ENCODE data around the gene RPTOR. TPM values are rescaled to one million over a fixed set of nuclear protein-coding genes. Genes with fewer than 3 reads are reported as not detected.

The RPTOR gene
- total RNA-seq, 4 donors from 2014 or later = 47.6 to 56.9 (median 55.4) TPM

- intact Hi-C loops (cut with DNase I; ENCODE audit: low total_unique reads) (no loop called here), in situ Hi-C loops (cut with MboI; ENCODE audit: low sequenced_read_pairs in 4 of 4) (no loop called here)
- Histone ChIP-seq H3K9me3 (no peaks in the 10 kb centered on the region), H3K4me1 (peaks cover 0 to 3% of the 10 kb centered on the region in 2 donors), H3K27ac (no peak overlapping the region), H3K27me3 (peaks cover 9 to 10% (median 9%) of the 10 kb centered on the region in 3 donors), H3K4me3 (no peak overlapping the region), H3K36me3 (no peaks in the 10 kb centered on the region)
- DNase-seq (no peak), ATAC-seq (no peak)
- TF ChIP-seq CTCF (IDR thresholded peaks at IDR 0.05 in 4 of 5, conservative IDR thresholded peaks at IDR 0.05 in 1 of 5) (no peak), POLR2A (IDR thresholded peaks at IDR 0.05) (no peak)
These were observed 45.7 kb upstream of the RPTOR start for GRCh38 chr17:80498920-80499410.

GRCh38 chr17:80499560-80499959 is 45.1 kb upstream of the RPTOR start:
- intact Hi-C loops (cut with DNase I; ENCODE audit: low total_unique reads) (no loop called here), in situ Hi-C loops (cut with MboI; ENCODE audit: low sequenced_read_pairs in 4 of 4) (no loop called here)
- H3K36me3 ChIP-seq = no peaks in the 10 kb centered on the region
- ATAC-seq (no peak), DNase-seq (no peak)
- H3K4me3 ChIP-seq = no peak overlapping the region
- TF ChIP-seq POLR2A (IDR thresholded peaks at IDR 0.05) (no peak), CTCF (IDR thresholded peaks at IDR 0.05 in 4 of 5, conservative IDR thresholded peaks at IDR 0.05 in 1 of 5) (no peak)
- peaks cover 0 to 3% of the 10 kb centered on the region in 2 donors for H3K4me1 ChIP-seq
- H3K27me3 ChIP-seq = peaks cover 3 to 6% (median 5%) of the 10 kb centered on the region in 3 donors
- no peak overlapping the region for H3K27ac ChIP-seq
- H3K9me3 ChIP-seq = no peaks in the 10 kb centered on the region

DNA sequence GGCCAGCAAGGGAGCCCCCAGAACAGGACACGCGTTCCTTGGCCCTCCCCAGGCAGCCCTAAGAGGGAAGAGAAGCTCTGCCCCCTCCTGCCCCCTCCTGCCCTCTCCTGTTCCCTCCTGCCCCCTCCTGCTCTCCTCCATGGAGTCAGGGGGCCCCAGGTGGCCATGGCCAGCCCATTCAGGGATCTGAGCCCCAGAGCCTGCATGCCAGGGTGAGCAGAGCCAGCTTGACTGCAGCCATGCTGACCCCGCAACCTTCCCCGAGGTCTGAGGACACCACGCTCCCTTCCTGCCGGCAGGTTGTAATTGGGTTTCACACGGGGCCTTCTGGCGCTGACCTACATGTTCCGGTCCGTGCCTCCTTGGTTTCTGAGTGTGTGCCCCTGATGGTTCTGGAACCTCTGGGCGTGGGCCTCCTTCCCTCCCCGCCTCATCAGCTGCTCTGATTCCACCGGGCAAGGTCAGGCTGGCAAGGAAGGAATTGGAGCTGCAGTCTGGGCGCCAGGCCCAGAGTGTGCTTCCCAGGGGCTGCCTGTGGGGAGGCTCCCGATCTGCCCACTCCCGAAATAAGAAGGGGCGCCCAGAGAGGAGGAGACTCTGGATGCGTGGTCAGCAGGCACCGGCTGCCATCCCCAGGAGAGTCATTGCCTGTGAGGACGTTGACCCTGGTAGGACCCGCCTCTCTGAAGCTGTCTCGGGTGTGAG is 44.5 kb upstream of the RPTOR start:
- Histone ChIP-seq H3K4me1 (peaks cover 0 to 3% of the 10 kb centered on the region in 2 donors), H3K36me3 (no peaks in the 10 kb centered on the region), H3K9me3 (no peaks in the 10 kb centered on the region), H3K27ac (no peak overlapping the region), H3K4me3 (no peak overlapping the region), H3K27me3 (peaks cover 0 to 6% (median 0%) of the 10 kb centered on the region in 3 donors)
- ATAC-seq = peak in 1 of 2 donors; percentile 57
- DNase-seq = peak in 1 of 2 donors; percentile 21
- TF ChIP-seq POLR2A (IDR thresholded peaks at IDR 0.05) = no peak
- no peak for TF ChIP-seq CTCF (IDR thresholded peaks at IDR 0.05 in 4 of 5, conservative IDR thresholded peaks at IDR 0.05 in 1 of 5)
- intact Hi-C loops (cut with DNase I; ENCODE audit: low total_unique reads) = no loop called here
- in situ Hi-C loops (cut with MboI; ENCODE audit: low sequenced_read_pairs in 4 of 4) = no loop called here

DNA sequence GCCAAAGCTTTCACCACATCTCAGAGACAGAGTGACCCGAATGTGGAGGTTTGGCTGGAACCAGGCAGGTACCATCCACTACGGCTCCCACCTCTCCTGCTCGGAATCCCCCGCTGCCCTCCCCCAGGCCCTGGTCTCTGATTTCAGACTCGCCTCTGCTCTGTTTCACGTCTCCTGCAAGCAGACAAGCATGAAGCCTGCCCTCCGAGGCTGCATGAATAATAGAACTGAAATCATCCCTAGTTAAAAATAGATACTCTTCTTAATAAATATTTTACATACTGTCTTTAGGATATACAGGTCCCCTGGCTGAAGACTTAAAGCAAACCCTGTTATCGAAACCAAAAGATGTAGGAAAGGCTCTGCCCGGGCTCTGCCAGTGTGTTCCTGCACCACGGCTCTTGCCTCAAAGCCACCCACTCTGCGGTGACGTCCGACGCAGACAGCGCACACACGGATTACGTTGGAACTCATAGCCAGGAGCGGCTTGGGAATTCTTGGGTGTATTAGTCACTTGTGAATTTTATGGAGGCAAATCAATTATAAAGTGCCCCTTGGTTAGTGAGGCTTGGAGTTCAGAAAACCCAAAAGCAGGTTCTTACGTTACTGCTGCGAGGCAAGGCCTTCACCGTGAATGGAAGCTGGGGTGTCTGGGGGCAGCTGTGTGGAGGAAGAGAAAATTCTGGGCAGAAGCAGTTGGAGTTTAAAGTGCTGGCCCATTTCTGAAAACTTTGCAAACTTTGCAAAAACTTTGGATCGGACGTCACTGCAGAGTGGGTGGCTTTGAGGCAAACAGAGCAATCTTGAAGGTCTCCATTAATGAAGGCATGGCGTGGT is 42.7 kb upstream of the RPTOR start:
- Histone ChIP-seq H3K4me1 (peaks cover 0 to 3% of the 10 kb centered on the region in 2 donors), H3K27ac (no peak overlapping the region), H3K9me3 (no peaks in the 10 kb centered on the region), H3K4me3 (no peak overlapping the region), H3K36me3 (no peaks in the 10 kb centered on the region), H3K27me3 (peaks cover 2 to 6% (median 3%) of the 10 kb centered on the region in 3 donors)
- in situ Hi-C loops (cut with MboI; ENCODE audit: low sequenced_read_pairs in 4 of 4) (no loop called here), intact Hi-C loops (cut with DNase I; ENCODE audit: low total_unique reads) (no loop called here)
- TF ChIP-seq POLR2A (IDR thresholded peaks at IDR 0.05) = no peak
- TF ChIP-seq CTCF (IDR thresholded peaks at IDR 0.05 in 4 of 5, conservative IDR thresholded peaks at IDR 0.05 in 1 of 5) = no peak
- no peak for DNase-seq
- no peak for ATAC-seq

Data from gastrocnemius medialis (tissue), 4 donors.